ENCODE data around the gene EIF5B.
"Not testable (repeated sequence)": the region's sequence is repeated elsewhere in the genome, so short reads cannot be mapped to it uniquely, and the experiment has no call there.

Gene EIF5B

GRCh38 chr2:99365661-99366060 lies 28.5 kb downstream of the EIF5B start:
- no peak for DNase-seq (ENCODE audit: low read depth)

- not testable (repeated sequence) for DNase-seq (ENCODE audit: low read depth)
Measured at GRCh38 chr2:99368854-99369253, 31.7 kb downstream of the EIF5B start.

GRCh38 chr2:99373144-99373543 lies 36.0 kb downstream of the EIF5B start:
- DNase-seq (ENCODE audit: low read depth) = no peak

DNA sequence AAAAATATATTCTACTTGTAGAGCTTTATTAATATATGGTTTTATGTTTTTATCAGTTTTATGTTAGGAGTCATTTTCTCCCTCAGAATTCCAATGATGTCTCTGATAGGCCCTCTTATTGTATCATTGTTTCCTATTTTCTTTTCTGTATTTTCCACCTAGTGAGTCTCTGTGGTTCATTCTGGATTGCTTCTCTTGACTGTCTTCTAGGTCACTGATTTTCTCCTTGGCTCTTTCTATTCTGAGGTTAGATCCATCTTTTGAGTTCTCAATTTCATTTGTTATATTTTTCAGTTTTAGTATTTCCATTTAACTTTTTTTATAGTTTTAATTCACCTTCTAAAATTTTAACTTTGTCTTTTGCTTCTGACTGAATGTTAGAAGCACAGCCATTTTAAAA lies 37.6 kb downstream of the EIF5B start:
- DNase-seq (ENCODE audit: low read depth) = no peak

DNA sequence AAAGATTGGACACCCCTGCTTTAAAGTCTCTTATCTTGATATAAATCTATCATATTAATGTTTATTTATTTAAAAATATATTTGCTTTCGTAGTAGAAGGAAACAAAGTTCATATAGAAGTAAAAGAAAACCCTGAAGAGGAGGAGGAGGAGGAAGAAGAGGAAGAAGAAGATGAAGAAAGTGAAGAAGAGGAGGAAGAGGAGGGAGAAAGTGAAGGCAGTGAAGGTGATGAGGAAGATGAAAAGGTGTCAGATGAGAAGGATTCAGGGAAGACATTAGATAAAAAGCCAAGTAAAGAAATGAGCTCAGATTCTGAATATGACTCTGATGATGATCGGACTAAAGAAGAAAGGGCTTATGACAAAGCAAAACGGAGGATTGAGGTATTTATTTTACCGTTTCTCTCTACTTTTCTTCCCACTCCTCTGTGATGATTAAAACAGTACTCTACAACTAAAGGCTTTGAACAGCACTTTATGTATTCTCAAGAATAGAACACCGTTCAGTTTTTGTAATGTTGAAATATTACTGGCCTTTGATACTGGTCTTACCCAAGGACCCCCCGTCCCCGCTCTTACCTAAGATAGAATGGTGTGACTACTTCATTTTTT lies 39.2 kb downstream of the EIF5B start:
- no peak for DNase-seq (ENCODE audit: low read depth)

DNA sequence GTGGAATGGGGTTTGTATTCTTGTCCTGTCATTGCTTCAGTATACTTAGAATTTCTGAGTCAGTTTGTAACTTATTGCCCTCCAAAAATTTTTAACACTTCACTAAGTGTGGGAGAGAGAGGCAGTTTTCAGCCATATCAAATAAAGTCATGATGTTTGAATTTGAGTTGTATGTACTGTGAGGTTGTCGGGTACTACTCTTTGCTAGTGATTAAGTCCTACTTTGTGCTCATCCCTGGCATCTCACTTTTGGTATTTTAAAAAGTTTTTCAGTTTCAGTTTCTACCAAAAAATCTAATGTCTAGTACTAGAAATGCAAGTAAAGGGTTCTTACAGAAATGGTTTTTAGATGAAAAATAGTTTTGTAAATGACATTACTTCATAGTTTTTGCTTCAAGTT lies 40.7 kb downstream of the EIF5B start:
- DNase-seq (ENCODE audit: low read depth) = no peak

GRCh38 chr2:99380376-99381010 lies 43.3 kb downstream of the EIF5B start:
- DNase-seq (ENCODE audit: low read depth) = no peak

GRCh38 chr2:99382143-99382542 lies 45.0 kb downstream of the EIF5B start:
- DNase-seq (ENCODE audit: low read depth) = no peak

DNA sequence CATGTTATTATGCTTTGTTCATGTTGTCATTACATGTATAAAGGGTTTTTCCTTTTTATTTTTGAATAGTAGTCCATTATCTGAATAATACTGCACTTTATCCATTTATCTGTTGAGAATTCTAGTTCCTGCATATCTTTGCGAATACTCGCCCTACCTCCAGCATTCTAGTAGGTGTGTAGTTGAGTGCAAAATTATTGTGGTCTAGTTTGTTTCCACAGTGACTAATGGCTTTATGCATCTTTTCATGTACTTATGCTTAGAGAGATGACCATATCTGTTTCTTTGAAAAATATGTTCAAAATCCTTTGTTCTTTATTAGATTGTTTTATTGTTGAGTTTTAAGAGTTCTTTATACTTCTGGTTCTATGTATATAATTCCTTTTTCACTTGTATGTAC lies 48.8 kb downstream of the EIF5B start:
- no peak for DNase-seq (ENCODE audit: low read depth)

GRCh38 chr2:99388892-99389291 lies 51.7 kb downstream of the EIF5B start:
- no peak for DNase-seq (ENCODE audit: low read depth)

GRCh38 chr2:99389371-99389770 lies 52.2 kb downstream of the EIF5B start:
- no peak for DNase-seq (ENCODE audit: low read depth)

GRCh38 chr2:99389946-99390345 lies 52.8 kb downstream of the EIF5B start:
- DNase-seq (ENCODE audit: low read depth) = no peak

DNA sequence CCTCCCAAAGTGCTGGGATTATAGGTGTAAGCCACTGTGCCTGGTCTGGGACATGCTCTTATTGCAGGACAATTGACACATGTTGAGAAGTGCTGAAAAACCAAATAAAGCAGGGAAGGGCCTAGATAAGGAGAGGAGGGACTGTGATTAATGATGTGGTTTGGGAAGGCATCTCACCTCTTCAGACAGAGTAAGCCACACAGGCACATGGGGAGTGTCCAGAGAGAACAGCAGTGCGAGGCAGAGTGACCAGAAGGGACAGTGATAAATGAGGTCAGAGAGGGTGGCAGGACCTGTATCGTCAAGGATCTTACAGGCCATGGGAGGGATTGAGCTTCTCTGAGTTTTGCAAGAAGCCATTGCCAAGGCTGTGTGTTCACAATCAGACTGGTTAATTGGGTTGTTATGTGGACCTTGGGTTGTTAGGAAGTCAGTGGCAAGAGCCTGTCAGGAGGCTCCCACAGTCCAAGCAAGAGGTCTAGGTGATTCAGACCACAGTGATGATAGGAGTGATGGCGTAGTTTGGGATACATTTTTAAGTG lies 58.5 kb downstream of the EIF5B start:
- DNase-seq (ENCODE audit: low read depth) = no peak

GRCh38 chr2:99397266-99397920 lies 60.2 kb downstream of the EIF5B start:
- no peak for DNase-seq (ENCODE audit: low read depth)

DNA sequence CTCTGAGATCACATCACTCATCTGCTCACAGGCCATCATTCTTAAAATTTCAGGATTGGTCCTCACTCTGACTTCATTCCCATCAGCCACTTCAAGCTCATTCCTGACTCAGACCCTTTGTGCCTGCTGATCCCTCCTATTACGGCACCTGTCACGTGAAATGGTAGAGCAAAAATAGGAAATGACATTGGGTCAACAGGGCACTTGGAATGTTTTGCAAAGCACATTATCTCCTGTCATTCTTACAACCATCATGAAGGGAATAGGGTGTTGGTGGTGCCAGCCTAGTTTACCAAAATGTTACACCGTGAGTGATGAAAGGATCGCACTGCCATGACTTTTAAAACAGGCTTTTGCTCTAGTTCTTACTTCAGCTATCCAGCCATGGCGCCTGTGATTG lies 61.1 kb downstream of the EIF5B start:
- no peak for DNase-seq (ENCODE audit: low read depth)

GRCh38 chr2:99399063-99399462 lies 61.9 kb downstream of the EIF5B start:
- DNase-seq (ENCODE audit: low read depth) = no peak

- DNase-seq (ENCODE audit: low read depth) = no peak
Measured at GRCh38 chr2:99399795-99400194, 62.6 kb downstream of the EIF5B start.

DNA sequence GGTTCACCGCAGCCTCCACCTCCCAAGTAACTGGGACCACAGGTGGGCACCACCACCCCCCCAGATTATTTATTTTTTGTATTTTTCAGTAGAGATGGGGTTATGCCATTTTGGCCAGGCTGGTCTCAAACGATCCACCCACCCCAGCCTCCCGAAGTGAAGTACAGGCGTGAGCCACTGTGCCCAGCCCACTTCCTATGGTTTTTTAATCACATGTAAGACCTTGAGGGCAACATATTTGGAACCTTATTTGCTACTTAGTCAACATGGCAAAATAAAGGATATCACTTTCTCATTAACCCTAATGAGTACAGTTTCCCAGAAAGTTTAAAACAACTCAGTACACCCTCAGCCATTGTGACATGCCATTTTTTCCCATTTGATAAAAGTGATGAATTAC lies 64.7 kb downstream of the EIF5B start:
- DNase-seq (ENCODE audit: low read depth) = no peak

DNA sequence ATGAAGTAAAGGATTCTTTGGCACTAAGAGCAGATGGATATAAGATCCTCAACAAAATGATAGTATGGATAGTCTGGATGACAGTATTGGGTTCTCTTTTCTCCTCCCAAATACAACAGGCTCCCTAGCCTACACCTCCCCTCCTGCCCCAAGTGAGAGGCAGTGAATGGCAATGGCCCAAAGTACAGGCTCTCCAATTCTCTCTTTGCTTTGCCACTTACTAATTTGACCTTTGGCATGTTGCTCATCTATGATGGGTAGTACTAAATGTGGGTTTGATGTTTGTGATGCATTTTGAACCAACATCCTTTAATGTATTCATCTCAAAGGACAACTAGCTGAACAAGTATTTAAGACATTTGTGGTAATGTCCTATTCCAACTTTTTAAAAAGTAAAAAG lies 65.9 kb downstream of the EIF5B start:
- no peak for DNase-seq (ENCODE audit: low read depth)

DNA sequence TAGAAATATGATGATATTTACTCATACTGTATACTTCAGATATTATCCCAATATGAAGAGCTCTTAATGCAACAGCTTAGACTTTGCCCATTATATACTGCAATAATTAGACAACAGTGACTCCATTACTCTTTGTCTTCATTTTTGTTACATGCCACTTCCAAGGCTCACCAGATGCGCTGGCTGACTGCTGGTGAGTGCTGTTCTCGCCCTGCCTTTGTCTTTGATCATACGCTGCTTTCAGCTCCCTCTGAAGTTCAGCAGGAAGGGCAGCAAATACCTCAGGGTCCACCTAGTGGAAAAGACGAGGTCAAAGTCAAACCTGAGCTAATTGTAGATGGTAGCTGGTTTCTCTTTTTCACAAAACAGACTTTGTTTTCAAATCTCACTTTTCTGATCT lies 66.3 kb downstream of the EIF5B start:
- no peak for DNase-seq (ENCODE audit: low read depth)

DNA sequence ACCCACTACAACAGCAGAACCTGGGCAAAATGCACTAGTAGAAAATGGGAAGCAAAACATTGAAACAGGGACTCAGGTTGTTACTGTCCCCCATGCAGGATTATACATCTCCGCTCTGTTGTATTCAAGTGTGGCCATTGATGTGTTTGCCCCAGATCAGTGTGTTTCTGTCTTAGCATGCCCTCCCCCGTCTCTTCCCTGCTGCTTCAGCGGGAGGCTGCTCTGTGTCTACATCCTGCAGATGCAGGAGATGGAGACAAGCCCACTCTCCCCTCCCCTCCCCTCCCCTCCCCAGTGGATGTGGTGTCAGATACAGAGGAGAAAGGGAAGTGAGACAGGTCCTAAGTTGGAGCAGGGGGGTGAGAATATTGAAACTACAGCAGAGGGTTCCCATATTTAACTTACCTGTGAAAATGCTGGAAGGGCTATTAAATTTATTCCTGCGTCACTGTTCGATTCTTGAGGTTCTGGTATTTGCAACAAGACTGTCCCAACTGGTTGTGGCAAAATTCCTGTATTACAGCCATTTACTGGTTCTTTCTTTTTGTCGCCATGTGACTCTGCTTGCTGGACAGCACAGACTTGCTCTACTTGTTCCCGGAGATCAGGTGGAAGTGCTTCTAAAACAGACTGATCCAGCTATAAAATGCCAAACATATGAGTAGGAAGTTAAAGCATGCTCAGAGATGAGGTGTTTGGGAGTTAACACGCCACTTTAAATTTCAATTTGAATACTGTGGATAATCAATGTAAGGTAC lies 67.0 kb downstream of the EIF5B start:
- no peak for DNase-seq (ENCODE audit: low read depth)

- DNase-seq (ENCODE audit: low read depth) = no peak
Measured at GRCh38 chr2:99404797-99405669, 67.8 kb downstream of the EIF5B start.

All from T-helper 22 cell (primary cell).